Mesenchymal stem cell (in vitro differentiated cells and primary cell): ENCODE data around the gene ASB2.

Experiments used
- DNase-seq: peaks from one replicate; pipeline ENCODE4 v3.0.0-alpha.2; 2013
- H2AFZ ChIP-seq: one replicate; pipeline ENCODE4 v1.6.1; 2013; ENCODE audit warnings: low read depth, mild to moderate bottlenecking, control low read depth, inconsistent platforms, low read length, moderate library complexity
- H2AK5ac ChIP-seq: 2 replicates; pipeline ENCODE4 v1.6.1; 2013; ENCODE audit warnings: low read length, moderate library complexity, mild to moderate bottlenecking, inconsistent platforms; ENCODE audit not compliant: severe bottlenecking
- H2BK120ac ChIP-seq: one replicate; pipeline ENCODE4 v1.6.1; 2013; ENCODE audit warnings: low read depth, mild to moderate bottlenecking, inconsistent platforms, low read length, moderate library complexity
- H2BK12ac ChIP-seq, 2 experiments: one replicate each; pipeline ENCODE4 v1.6.1; 2013; ENCODE audit warnings: inconsistent platforms in 2 of 2, low read length in 2 of 2, mild to moderate bottlenecking in 2 of 2, moderate library complexity in 2 of 2, control low read depth in 1 of 2
- H2BK15ac ChIP-seq: one replicate; pipeline ENCODE4 v1.6.1; 2013; ENCODE audit warnings: mild to moderate bottlenecking, low read depth, inconsistent platforms; ENCODE audit not compliant: poor library complexity, severe bottlenecking
- H2BK5ac ChIP-seq: 2 replicates; pipeline ENCODE4 v1.6.1; 2013; ENCODE audit warnings: low read depth, mild to moderate bottlenecking, low read length, control low read depth, inconsistent platforms; ENCODE audit not compliant: poor library complexity, severe bottlenecking
- H3K14ac ChIP-seq, 2 experiments: one replicate each; pipeline ENCODE4 v1.6.1; 2013; ENCODE audit warnings: inconsistent platforms in 2 of 2, low read length in 2 of 2, control low read depth in 1 of 2, mild to moderate bottlenecking in 1 of 2, moderate library complexity in 1 of 2
- H3K18ac ChIP-seq, 2 experiments: one replicate each; pipeline ENCODE4 v1.6.1; 2013; ENCODE audit warnings: inconsistent platforms in 2 of 2, low read length in 2 of 2, control low read depth in 1 of 2, low read depth in 1 of 2, mild to moderate bottlenecking in 1 of 2
- H3K23ac ChIP-seq, 2 experiments: one replicate each; pipeline ENCODE4 v1.6.1; 2013; ENCODE audit warnings: inconsistent platforms in 2 of 2, low read length in 2 of 2, mild to moderate bottlenecking in 2 of 2, moderate library complexity in 2 of 2, control low read depth in 1 of 2
- H3K27ac ChIP-seq: 2 replicates; pipeline ENCODE4 v1.5.1; 2013; ENCODE audit warnings: mild to moderate bottlenecking, moderate library complexity, low read length, control low read depth, inconsistent platforms; ENCODE audit not compliant: poor library complexity, severe bottlenecking
- H3K27me3 ChIP-seq, 2 experiments: 2 replicates each; pipeline versions ENCODE4 v1.6.1 to v1.7.0; 2013; ENCODE audit warnings: low read length in 2 of 2, mild to moderate bottlenecking in 2 of 2, moderate library complexity in 2 of 2, control low read depth in 1 of 2, inconsistent platforms in 1 of 2; ENCODE audit not compliant: control insufficient read depth in 1 of 2, insufficient read depth in 1 of 2
- H3K36me3 ChIP-seq, 2 experiments: 2 replicates each; pipeline versions ENCODE4 v1.6.1 to v1.7.0; 2013; ENCODE audit warnings: low read length in 2 of 2, control low read depth in 1 of 2, inconsistent platforms in 1 of 2, low read depth in 1 of 2, mild to moderate bottlenecking in 1 of 2; ENCODE audit not compliant: insufficient read depth in 2 of 2, control insufficient read depth in 1 of 2
- H3K4ac ChIP-seq, 2 experiments: one replicate each; pipeline ENCODE4 v1.6.1; 2013; ENCODE audit warnings: inconsistent platforms in 2 of 2, low read length in 2 of 2, mild to moderate bottlenecking in 2 of 2, moderate library complexity in 2 of 2, control low read depth in 1 of 2, low read depth in 1 of 2
- H3K4me1 ChIP-seq: 2 replicates; pipeline ENCODE4 v1.6.1; 2013; ENCODE audit warnings: low read depth, low read length, control low read depth; ENCODE audit not compliant: control insufficient read depth, insufficient read depth
- H3K4me2 ChIP-seq: 2 replicates; pipeline ENCODE4 v1.6.1; 2013; ENCODE audit warnings: low read length, mild to moderate bottlenecking, inconsistent platforms; ENCODE audit not compliant: poor library complexity, severe bottlenecking
- H3K4me3 ChIP-seq, 2 experiments: 2 replicates each; pipeline versions ENCODE4 v1.5.1 to v1.7.0; 2013; ENCODE audit warnings: low read length in 2 of 2, mild to moderate bottlenecking in 2 of 2, control low read depth in 1 of 2, low read depth in 1 of 2; ENCODE audit not compliant: insufficient read depth in 1 of 2
- H3K79me1 ChIP-seq: replicated peaks from 2 replicates; pipeline ENCODE4 v1.6.1; 2013; ENCODE audit warnings: mild to moderate bottlenecking, control low read depth, low read length, inconsistent platforms; ENCODE audit not compliant: poor library complexity, severe bottlenecking
- H3K9ac ChIP-seq: 2 replicates; pipeline ENCODE4 v1.7.0; 2013; ENCODE audit warnings: mild to moderate bottlenecking, low read length, moderate library complexity
- H3K9me3 ChIP-seq: 2 replicates; pipeline ENCODE4 v1.7.0; 2013; ENCODE audit warnings: mild to moderate bottlenecking, low read length; ENCODE audit not compliant: control insufficient read depth
- H4K8ac ChIP-seq: one replicate; pipeline ENCODE4 v1.6.1; 2013; ENCODE audit warnings: inconsistent platforms, mild to moderate bottlenecking, low read length, moderate library complexity
- H4K91ac ChIP-seq: one replicate; pipeline ENCODE4 v1.6.1; 2013; ENCODE audit warnings: mild to moderate bottlenecking, low read length, inconsistent platforms
- WGBS: methylation state at CpG from one replicate; pipeline ENCODE4 v1.1.7; 2013; ENCODE audit warnings: mixed read lengths; 5-methylcytosine and 5-hydroxymethylcytosine counted together

Gene ASB2

GRCh38 chr14:94014382-94014781 is 38.0 kb upstream of the ASB2 start:
- no peak overlapping the region for H3K4ac ChIP-seq
- no peak overlapping the region for H3K4me2 ChIP-seq
- no peak overlapping the region for H2AFZ ChIP-seq
- H2BK15ac ChIP-seq: no peak overlapping the region
- H3K4me1 ChIP-seq: peaks cover 5% of the 10 kb centered on the region
- no peak overlapping the region for H2BK120ac ChIP-seq
- no peak overlapping the region for H4K91ac ChIP-seq
- WGBS: 87% methylated on average over 6 of the region's 6 CpGs
- H3K27me3 ChIP-seq: peaks cover 38 to 54% of the 10 kb centered on the region in 2 experiments
- H2AK5ac ChIP-seq: no peak overlapping the region
- no peak overlapping the region for H3K14ac ChIP-seq
- H2BK5ac ChIP-seq: no peak overlapping the region
- no peaks in the 10 kb centered on the region for H3K9me3 ChIP-seq
- no peak overlapping the region for H4K8ac ChIP-seq
- no peak for DNase-seq
- H3K27ac ChIP-seq: no peak overlapping the region
- H3K23ac ChIP-seq: no peak overlapping the region
- H3K9ac ChIP-seq: no peak overlapping the region
- no peak overlapping the region for H3K18ac ChIP-seq
- H3K4me3 ChIP-seq: no peak overlapping the region
- H2BK12ac ChIP-seq: no peak overlapping the region
- no peaks in the 10 kb centered on the region for H3K36me3 ChIP-seq
- no peaks in the 10 kb centered on the region for H3K79me1 ChIP-seq

- Histone ChIP-seq H3K18ac (no peak overlapping the region), H3K27ac (no peak overlapping the region), H3K4ac (no peak overlapping the region), H2AFZ (no peak overlapping the region), H3K4me3 (no peak overlapping the region), H4K91ac (no peak overlapping the region), H3K79me1 (no peaks in the 10 kb centered on the region), H3K9ac (no peak overlapping the region), H2BK120ac (no peak overlapping the region), H2AK5ac (no peak overlapping the region), H3K4me2 (no peak overlapping the region), H2BK5ac (no peak overlapping the region), H2BK12ac (no peak overlapping the region), H3K27me3 (peaks cover 25 to 58% of the 10 kb centered on the region in 2 experiments), H2BK15ac (no peak overlapping the region), H3K23ac (no peak overlapping the region), H4K8ac (no peak overlapping the region), H3K9me3 (no peaks in the 10 kb centered on the region), H3K4me1 (peaks cover 6% of the 10 kb centered on the region), H3K36me3 (no peaks in the 10 kb centered on the region), H3K14ac (no peak overlapping the region)
- 86% methylated on average over 2 of the region's 2 CpGs for WGBS
- DNase-seq: peak; percentile 6
Observed at GRCh38 chr14:94011795-94012194, 35.4 kb upstream of the ASB2 start.

- H3K27ac ChIP-seq: no peak overlapping the region
- H2BK12ac ChIP-seq: no peak overlapping the region
- peaks cover 6% of the 10 kb centered on the region for H3K4me1 ChIP-seq
- no peak overlapping the region for H3K4ac ChIP-seq
- H2BK120ac ChIP-seq: no peak overlapping the region
- no peak overlapping the region for H3K18ac ChIP-seq
- H3K27me3 ChIP-seq: peaks cover 16 to 50% of the 10 kb centered on the region in 2 experiments
- no peak overlapping the region for H2BK15ac ChIP-seq
- no peaks in the 10 kb centered on the region for H3K79me1 ChIP-seq
- no peak overlapping the region for H3K9ac ChIP-seq
- no peak overlapping the region for H2BK5ac ChIP-seq
- no peaks in the 10 kb centered on the region for H3K9me3 ChIP-seq
- H2AK5ac ChIP-seq: no peak overlapping the region
- H3K23ac ChIP-seq: no peak overlapping the region
- no peak for DNase-seq
- H4K91ac ChIP-seq: no peak overlapping the region
- no peak overlapping the region for H3K4me2 ChIP-seq
- H2AFZ ChIP-seq: no peak overlapping the region
- WGBS: 81% methylated on average over 6 of the region's 6 CpGs
- H3K36me3 ChIP-seq: no peaks in the 10 kb centered on the region
- H3K14ac ChIP-seq: no peak overlapping the region
- no peak overlapping the region for H4K8ac ChIP-seq
- H3K4me3 ChIP-seq: no peak overlapping the region
Observed at GRCh38 chr14:94010625-94011024, 34.3 kb upstream of the ASB2 start.

- H2BK15ac ChIP-seq: no peak overlapping the region
- H2AFZ ChIP-seq: no peak overlapping the region
- no peak overlapping the region for H2BK5ac ChIP-seq
- no peak overlapping the region for H3K4me3 ChIP-seq
- WGBS: 74% methylated on average over 3 of the region's 4 CpGs
- no peak overlapping the region for H3K14ac ChIP-seq
- DNase-seq: no peak
- H3K36me3 ChIP-seq: no peaks in the 10 kb centered on the region
- H3K27me3 ChIP-seq: peaks cover 17 to 50% of the 10 kb centered on the region in 2 experiments
- H3K4me1 ChIP-seq: peaks cover 6% of the 10 kb centered on the region
- H4K91ac ChIP-seq: no peak overlapping the region
- H2BK120ac ChIP-seq: no peak overlapping the region
- no peak overlapping the region for H3K9ac ChIP-seq
- no peak overlapping the region for H3K18ac ChIP-seq
- no peak overlapping the region for H3K4me2 ChIP-seq
- no peak overlapping the region for H3K4ac ChIP-seq
- H4K8ac ChIP-seq: no peak overlapping the region
- H3K9me3 ChIP-seq: no peaks in the 10 kb centered on the region
- no peak overlapping the region for H2BK12ac ChIP-seq
- H3K79me1 ChIP-seq: no peaks in the 10 kb centered on the region
- H3K27ac ChIP-seq: no peak overlapping the region
- H3K23ac ChIP-seq: no peak overlapping the region
- H2AK5ac ChIP-seq: no peak overlapping the region
Observed at GRCh38 chr14:94009767-94010166, 33.4 kb upstream of the ASB2 start.
